NCI-H1048 (cell line): ENCODE data around the gene KRTAP4-12.
"Not testable (repeated sequence)": the region's sequence is repeated elsewhere in the genome, so short reads cannot be mapped to it uniquely, and the experiment has no call there.

ENCODE experiments used
- DNase-seq: peaks from one replicate; lab custom pipeline; 2025; lab: John Stamatoyannopoulos, UW

KRTAP4-12 gene

DNA sequence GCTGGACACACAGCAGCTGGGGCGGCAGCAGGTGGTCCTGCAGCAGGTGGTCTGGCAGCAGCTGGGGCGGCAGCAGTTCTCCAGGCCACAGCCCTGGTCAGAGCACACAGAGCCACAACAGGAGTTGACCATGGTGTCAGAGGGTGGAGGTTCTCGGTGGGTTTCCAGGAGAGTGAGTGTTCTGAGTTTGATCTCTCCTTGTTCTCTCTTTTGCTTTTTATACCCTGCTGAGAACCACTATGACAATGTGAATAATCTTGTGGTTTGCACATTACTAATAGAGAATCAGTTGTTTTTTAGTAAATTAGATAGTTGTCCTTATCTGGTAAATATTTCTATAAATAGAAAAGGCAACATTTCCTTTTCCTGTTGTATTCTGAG is at the start of gene KRTAP4-12:
Gene KRTAP4-12, minus strand, starts transcription at position 192 of the 381 bp plus-strand sequence. Its CDS starts 60 bp downstream, at position 132.
- DNase-seq: not testable (repeated sequence)

- DNase-seq: no peak
These were observed 47.9 kb upstream of the KRTAP4-12 start for GRCh38 chr17:41171886-41172285.

GRCh38 chr17:41168121-41168520 is 44.1 kb upstream of the KRTAP4-12 start, which contains the start of gene KRTAP4-3:
Gene KRTAP4-3, minus strand, starts transcription at chr17:41168221. Its CDS starts 49 bp downstream, at chr17:41168172.
- no peak for DNase-seq

DNA sequence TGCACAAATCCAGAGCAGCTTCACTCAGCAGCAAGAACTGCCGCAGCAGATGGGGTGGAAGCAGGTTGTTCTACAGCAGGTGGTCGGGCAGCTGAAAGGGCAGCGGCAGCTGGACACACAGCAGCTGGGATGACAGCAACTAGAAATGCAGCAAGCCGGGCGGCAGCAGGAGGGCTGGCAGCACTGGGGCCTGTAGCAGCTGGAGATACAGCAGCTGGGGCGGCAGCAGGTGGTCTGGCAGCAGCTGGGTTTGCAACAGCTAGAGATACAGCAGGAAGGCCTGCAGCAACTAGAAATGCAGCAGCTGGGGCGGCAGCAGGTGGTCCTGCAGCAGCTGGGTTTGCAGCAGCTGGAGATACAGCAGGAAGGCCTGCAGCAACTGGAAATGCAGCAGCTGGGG is 43.6 kb upstream of the KRTAP4-12 start:
- no peak for DNase-seq

- DNase-seq: no peak
These were observed 39.8 kb upstream of the KRTAP4-12 start for GRCh38 chr17:41163828-41164227.

DNA sequence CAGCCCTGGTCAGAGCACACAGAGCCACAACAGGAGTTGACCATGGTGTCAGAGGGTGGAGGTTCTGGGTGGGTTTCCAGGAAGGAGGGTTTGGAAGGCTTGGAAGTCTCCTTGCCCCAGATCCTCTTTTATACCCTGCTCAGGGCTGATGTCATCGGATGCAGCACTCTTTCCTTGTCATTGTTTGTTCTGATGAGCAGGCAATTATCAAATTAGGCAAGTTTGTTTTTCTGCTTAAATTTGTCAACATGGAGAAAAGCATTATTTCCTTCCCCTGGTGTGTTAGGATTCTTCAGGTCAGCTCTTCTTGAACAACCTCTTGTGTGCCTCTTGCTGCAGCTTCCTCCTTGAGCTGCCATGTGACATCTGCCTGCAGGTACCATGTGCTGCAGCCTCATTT is 36.7 kb upstream of the KRTAP4-12 start, which contains the start of gene KRTAP4-4:
Gene KRTAP4-4, minus strand, starts transcription at position 101 of the 400 bp plus-strand sequence. Its CDS starts 57 bp downstream, at position 44.
- DNase-seq: no peak

GRCh38 chr17:41160190-41160589 is 36.2 kb upstream of the KRTAP4-12 start:
- not testable (repeated sequence) for DNase-seq

GRCh38 chr17:41153856-41154255 is 29.9 kb upstream of the KRTAP4-12 start:
- no peak for DNase-seq

GRCh38 chr17:41151525-41151924 is 27.5 kb upstream of the KRTAP4-12 start:
- no peak for DNase-seq

- no peak for DNase-seq
These were observed 26.0 kb upstream of the KRTAP4-12 start for GRCh38 chr17:41150026-41150425.

DNA sequence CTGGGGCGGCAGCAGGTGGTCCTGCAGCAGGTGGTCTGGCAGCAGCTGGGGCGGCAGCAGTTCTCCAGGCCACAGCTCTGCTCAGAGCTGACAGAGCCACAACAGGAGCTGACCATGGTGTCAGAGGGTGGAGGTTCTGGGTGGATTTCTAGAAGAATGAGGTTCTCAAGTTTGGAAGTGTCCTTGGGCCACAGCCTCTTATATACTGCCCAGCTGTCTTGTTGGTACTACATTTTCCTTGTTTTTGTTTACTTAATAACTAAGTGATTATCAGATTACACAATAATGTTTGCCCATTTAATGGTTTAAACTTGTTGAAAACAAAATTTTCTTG is 25.6 kb upstream of the KRTAP4-12 start, which contains the start of gene KRTAP4-5:
Gene KRTAP4-5, minus strand, starts transcription at position 174 of the 334 bp plus-strand sequence. Its CDS starts 58 bp downstream, at position 116.
- DNase-seq: no peak

DNA sequence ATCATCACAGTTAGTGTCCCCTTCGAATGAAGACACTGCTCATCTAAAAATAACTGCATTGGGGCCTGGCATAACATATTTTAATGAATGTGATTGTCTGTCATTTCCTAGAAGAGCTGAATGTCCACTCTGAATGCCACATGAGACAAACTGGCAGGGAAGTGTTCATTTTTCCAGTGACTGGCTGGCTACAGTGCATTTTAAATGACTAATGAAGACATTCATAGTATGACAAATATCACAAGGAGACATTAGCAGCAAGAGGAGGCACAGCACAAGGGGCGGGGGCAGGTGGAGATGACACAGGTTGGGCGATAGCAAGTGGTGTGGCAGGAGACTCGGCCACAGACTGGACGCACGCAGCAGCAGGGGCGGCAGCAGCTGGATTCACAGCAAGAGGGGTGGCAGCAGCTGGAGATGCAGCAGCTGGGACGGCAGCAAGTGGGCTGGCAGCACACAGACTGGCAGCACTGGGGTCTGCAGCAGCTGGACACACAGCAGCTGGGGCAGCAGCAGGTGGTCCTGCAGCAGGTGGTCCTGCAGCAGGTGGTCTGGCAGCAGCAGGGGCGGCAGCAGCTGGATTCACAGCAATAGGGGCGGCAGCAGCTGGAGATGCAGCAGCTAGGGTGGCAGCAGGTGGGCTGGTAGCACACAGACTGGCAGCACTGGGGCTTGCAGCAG is 25.1 kb upstream of the KRTAP4-12 start:
- DNase-seq: not testable (repeated sequence)

DNA sequence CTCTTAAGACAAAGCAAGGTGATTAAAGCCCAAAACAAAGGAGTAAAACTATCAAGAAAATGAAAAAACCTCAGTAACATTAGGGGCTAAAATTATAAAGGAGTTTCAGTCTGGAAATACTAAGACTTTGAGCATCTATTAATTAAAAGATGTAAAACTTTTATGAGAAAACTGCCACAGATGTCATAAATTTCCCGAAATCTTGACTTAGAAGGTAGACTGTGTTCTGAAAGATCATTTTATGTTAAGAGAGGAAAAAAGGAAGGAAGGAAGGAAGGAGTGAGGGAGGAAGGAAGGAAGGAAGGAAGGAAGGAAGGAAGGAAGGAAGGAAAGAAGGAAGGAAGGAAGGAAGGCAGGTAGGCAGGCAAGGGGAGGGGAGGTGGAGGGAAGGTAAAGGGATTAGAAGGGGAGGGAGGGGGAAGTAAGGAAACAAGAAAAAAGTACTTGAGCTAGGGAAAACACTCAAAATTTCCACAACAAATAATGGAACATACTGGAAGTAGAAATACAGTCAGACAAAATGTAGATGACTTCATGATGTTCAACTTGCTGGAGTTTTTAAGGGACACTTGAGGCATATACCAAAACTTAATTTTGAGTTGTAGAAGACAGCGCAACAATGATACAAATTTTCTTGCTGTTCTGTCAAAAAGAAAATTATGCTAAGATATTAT is 23.7 kb upstream of the KRTAP4-12 start:
- no peak for DNase-seq

DNA sequence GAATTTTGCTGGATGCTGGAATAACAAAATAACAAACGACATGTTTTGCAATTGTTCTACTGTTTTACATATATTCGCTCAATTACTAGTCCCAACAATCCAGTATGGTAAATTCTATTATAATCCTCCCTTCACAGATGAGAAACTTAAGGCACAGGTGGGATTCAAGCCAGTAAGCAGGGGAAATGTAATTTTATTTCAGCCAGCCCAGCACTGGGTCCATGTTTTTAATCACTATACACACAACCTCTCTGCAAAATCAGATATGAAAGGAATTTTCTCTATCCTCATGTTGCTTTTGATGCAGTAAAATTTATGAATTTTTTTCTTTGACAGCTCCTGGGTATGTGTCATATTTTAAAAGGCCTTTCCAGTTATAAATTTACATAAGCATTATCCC is 21.3 kb upstream of the KRTAP4-12 start:
- DNase-seq: no peak

- no peak for DNase-seq
These were observed 20.9 kb upstream of the KRTAP4-12 start for GRCh38 chr17:41144846-41145245.

GRCh38 chr17:41141361-41141760 is 17.4 kb upstream of the KRTAP4-12 start:
- no peak for DNase-seq

DNA sequence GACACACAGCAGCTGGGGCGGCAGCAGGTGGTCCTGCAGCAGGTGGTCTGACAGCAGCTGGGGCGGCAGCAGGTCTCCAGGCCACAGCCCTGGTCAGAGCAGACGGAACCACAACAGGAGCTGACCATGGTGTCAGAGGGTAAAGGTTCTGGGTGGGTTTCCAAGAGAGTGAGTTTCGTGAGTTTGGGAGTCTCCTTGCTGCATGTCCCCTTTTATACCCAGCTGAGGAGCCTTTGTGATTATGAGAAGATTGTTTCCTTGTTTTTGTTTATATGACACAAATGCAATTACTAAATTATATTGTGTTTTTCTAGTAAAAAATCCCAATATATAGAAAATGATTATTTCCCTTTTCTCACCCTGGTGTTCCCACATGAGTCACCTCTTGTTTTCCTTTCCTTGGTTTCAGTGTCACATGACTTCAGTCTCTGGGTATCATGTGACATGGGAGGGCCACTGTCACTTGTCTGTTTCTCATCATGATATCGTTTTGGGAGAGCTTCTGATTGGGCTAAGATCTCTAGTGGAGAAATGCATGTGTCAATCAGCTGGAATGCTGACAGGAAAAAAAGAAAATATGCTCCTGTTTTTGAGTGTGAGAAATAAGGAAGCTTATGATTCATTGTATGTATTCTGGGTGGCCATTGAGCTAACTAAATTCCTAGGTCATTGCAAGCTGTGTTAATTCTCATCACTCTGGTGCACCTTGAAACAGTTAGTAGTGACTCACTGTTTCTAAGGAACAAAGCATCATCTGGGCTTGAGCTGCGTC is 16.6 kb upstream of the KRTAP4-12 start, which contains the start of gene KRTAP4-6:
Gene KRTAP4-6, minus strand, starts transcription at position 185 of the 772 bp plus-strand sequence. Its CDS starts 57 bp downstream, at position 128.
- no peak for DNase-seq

DNA sequence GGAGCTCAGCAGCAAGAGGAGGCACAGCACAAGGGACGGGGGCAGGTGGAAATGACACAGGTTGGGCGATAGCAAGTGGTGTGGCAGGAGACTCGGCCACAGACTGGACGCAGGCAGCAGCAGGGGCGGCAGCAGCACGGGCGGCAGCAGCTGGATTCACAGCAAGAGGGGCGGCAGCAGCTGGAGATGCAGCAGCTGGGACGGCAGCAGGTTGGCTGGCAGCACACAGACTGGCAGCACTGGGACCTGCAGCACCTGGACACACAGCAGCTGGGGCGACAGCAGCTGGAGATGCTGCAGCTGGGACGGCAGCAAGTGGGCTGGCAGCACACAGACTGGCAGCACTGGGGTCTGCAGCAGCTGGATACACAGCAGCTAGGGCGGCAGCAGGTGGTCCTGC is 15.9 kb upstream of the KRTAP4-12 start:
- not testable (repeated sequence) for DNase-seq

GRCh38 chr17:41133880-41134735 is 10.1 kb upstream of the KRTAP4-12 start:
- no peak for DNase-seq

GRCh38 chr17:41131979-41132378 is 8.0 kb upstream of the KRTAP4-12 start:
- DNase-seq: no peak

- DNase-seq: no peak
These were observed 3.4 kb upstream of the KRTAP4-12 start for GRCh38 chr17:41127371-41127770.
